Neural cell (in vitro differentiated cells): Measurements from ENCODE around the gene USP9X. TPM values are rescaled to one million over a fixed set of nuclear protein-coding genes. Genes with fewer than 3 reads are reported as not detected.

Source experiments
- H2AFZ ChIP-seq: fragments of 200-600, 300-800 bp; sonication (generic), shearing (Covaris generic); 2 replicates; pipeline ENCODE4 v1.6.0; 2014; ENCODE audit warnings: low read depth, mild to moderate bottlenecking, antibody characterized with exemption, low read length, moderate library complexity
- H3F3A ChIP-seq: fragments of 200-600 bp; shearing (Covaris generic); 2 replicates; pipeline ENCODE4 v1.6.1; 2016; ENCODE audit warnings: mild to moderate bottlenecking, moderate library complexity, mixed read lengths, antibody characterized with exemption, low read length; ENCODE audit not compliant: insufficient read depth, poor library complexity, severe bottlenecking
- H3K27ac ChIP-seq: fragments of 200-600, 300-800 bp; sonication (generic), shearing (Covaris generic); 2 replicates; pipeline ENCODE4 v1.5.1; 2014; ENCODE audit warnings: mild to moderate bottlenecking, low read length, moderate library complexity
- H3K27me3 ChIP-seq: fragments of 300-800, 200-600 bp; sonication (generic), shearing (Covaris generic); 2 replicates; pipeline ENCODE4 v1.6.0; 2014; ENCODE audit warnings: mild to moderate bottlenecking, low read depth, low read length, moderate library complexity; ENCODE audit not compliant: insufficient read depth
- H3K36me3 ChIP-seq: fragments of 300-800, 200-600 bp; sonication (generic), shearing (Covaris generic); 2 replicates; pipeline ENCODE4 v1.5.1; 2014; ENCODE audit warnings: mild to moderate bottlenecking, antibody characterized with exemption, low read length, moderate library complexity; ENCODE audit not compliant: insufficient read depth
- H3K4me2 ChIP-seq: fragments of 300-800, 200-600 bp; sonication (generic), shearing (Covaris generic); 2 replicates; pipeline ENCODE4 v1.6.0; 2014; ENCODE audit warnings: mild to moderate bottlenecking, low read length
- H3K4me3 ChIP-seq: fragments of 300-800, 200-600 bp; sonication (generic), shearing (Covaris generic); 2 replicates; pipeline ENCODE4 v1.5.1; 2014; ENCODE audit warnings: mild to moderate bottlenecking, low read length, moderate library complexity
- H3K79me2 ChIP-seq: fragments of 200-600 bp; shearing (Covaris generic); replicated peaks from 2 replicates; pipeline ENCODE4 v1.6.0; 2014; ENCODE audit warnings: mild to moderate bottlenecking, low read length, moderate library complexity; ENCODE audit not compliant: insufficient read depth
- H3K9ac ChIP-seq: fragments of 300-800, 200-600 bp; sonication (generic), shearing (Covaris generic); 2 replicates; pipeline ENCODE4 v1.6.1; 2016; ENCODE audit warnings: mild to moderate bottlenecking, low read length, mixed read lengths
- H3K9me2 ChIP-seq: fragments of 200-600 bp; shearing (Covaris generic); 2 replicates; pipeline ENCODE4 v1.6.1; 2016; ENCODE audit warnings: mild to moderate bottlenecking, low read length, mixed read lengths; ENCODE audit not compliant: insufficient read depth
- H3K9me3 ChIP-seq: fragments of 200-600, 300-800 bp; sonication (generic), shearing (Covaris generic); 2 replicates; pipeline ENCODE4 v1.6.1; 2016; ENCODE audit warnings: mild to moderate bottlenecking, mixed run types, low read length, moderate library complexity, mixed read lengths
- H4K20me1 ChIP-seq: fragments of 200-600 bp; shearing (Covaris generic); 2 replicates; pipeline ENCODE4 v1.6.1; 2016; ENCODE audit warnings: mild to moderate bottlenecking, mixed run types; ENCODE audit not compliant: insufficient read depth
- EP300 ChIP-seq: fragments of 450-650 bp; conservative IDR thresholded peaks from 2 replicates; pipeline ENCODE4 v1.6.1; 2014; ENCODE audit warnings: antibody characterized with exemption, mild to moderate bottlenecking, moderate library complexity; ENCODE audit not compliant: poor library complexity, severe bottlenecking
- EZH2 ChIP-seq: fragments of 200-600, 300-800 bp; shearing (Covaris generic), sonication (generic); IDR thresholded peaks from 2 replicates; pipeline ENCODE4 v1.6.1; 2014; ENCODE audit warnings: antibody characterized with exemption, low read length, borderline replicate concordance, mild to moderate bottlenecking; ENCODE audit not compliant: insufficient read depth, poor library complexity, severe bottlenecking
- MXI1 ChIP-seq: fragments of 450-650 bp; conservative IDR thresholded peaks from 2 replicates; pipeline ENCODE4 v1.6.1; 2014; ENCODE audit warnings: antibody characterized with exemption, mild to moderate bottlenecking; ENCODE audit not compliant: poor library complexity, severe bottlenecking
- POLR2AphosphoS5 ChIP-seq: IDR thresholded peaks from 2 replicates; pipeline ENCODE4 v1.6.1; 2012
- RAD21 ChIP-seq: fragments of 450-650 bp; conservative IDR thresholded peaks from 2 replicates; pipeline ENCODE4 v1.6.1; 2014; ENCODE audit warnings: antibody characterized with exemption, mild to moderate bottlenecking, moderate library complexity
- SMC3 ChIP-seq: fragments of 450-650 bp; conservative IDR thresholded peaks from 2 replicates; pipeline ENCODE4 v1.6.1; 2014; ENCODE audit warnings: antibody characterized with exemption, mild to moderate bottlenecking, moderate library complexity; ENCODE audit not compliant: poor library complexity
- TAF1 ChIP-seq: IDR thresholded peaks from 2 replicates; pipeline ENCODE4 v1.6.1; 2012; ENCODE audit warnings: low read depth
- polyA plus RNA-seq: library from polyadenylated mRNA; depleted of rRNA; stranded (reverse); fragments of >200 nt; gene quantifications from 2 replicates; pipeline ENCODE4 v1.2.3, GENCODE V29; 2014
- TF ChIP-seq, protein P1 (sequence below): fragments of 450-650 bp; IDR thresholded peaks from 2 replicates; pipeline ENCODE4 v1.5.1; 2014; ENCODE audit warnings: antibody characterized with exemption, mild to moderate bottlenecking, moderate library complexity; ENCODE audit not compliant: poor library complexity, severe bottlenecking

USP9X gene
- polyA plus RNA-seq, 1 donor from 2014 or later: 36.1 TPM

DNA sequence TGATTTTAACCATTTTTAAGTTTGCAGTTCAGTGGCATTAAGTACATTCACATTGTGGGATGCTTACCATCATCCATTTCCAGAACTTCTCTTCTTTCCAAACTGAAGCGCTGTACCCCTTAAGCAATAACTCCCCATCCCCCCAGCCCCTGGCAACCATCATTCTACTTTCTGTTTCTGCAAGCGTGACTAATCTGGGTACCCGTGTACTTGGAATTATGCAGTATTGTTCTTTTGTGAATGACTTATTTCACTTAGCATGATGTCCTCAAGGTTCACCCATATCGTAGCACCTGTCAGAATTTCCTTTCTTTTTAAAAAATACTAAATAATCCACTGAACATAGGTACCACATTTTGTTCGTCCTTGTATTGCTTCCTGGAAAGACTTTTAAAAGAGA is 32.9 kb downstream of the USP9X start:
- Histone ChIP-seq H4K20me1 (no peaks in the 10 kb centered on the region), H3K9me3 (no peaks in the 10 kb centered on the region), H3K9ac (no peak overlapping the region), H3F3A (no peaks in the 10 kb centered on the region), H3K4me2 (no peak overlapping the region), H3K27ac (no peak overlapping the region), H3K79me2 (peaks cover 43% of the 10 kb centered on the region), H3K4me3 (no peak overlapping the region), H3K27me3 (no peaks in the 10 kb centered on the region), H3K36me3 (no peaks in the 10 kb centered on the region), H2AFZ (no peak overlapping the region), H3K9me2 (no peaks in the 10 kb centered on the region)
- no peak for TF ChIP-seq RAD21
- TF ChIP-seq POLR2AphosphoS5: no peak
- no peak for TF ChIP-seq EZH2
- TF ChIP-seq EP300: no peak
- no peak for TF ChIP-seq MXI1
- no peak for TF ChIP-seq TAF1
- no peak for TF ChIP-seq SMC3
- TF ChIP-seq, protein P1, sequence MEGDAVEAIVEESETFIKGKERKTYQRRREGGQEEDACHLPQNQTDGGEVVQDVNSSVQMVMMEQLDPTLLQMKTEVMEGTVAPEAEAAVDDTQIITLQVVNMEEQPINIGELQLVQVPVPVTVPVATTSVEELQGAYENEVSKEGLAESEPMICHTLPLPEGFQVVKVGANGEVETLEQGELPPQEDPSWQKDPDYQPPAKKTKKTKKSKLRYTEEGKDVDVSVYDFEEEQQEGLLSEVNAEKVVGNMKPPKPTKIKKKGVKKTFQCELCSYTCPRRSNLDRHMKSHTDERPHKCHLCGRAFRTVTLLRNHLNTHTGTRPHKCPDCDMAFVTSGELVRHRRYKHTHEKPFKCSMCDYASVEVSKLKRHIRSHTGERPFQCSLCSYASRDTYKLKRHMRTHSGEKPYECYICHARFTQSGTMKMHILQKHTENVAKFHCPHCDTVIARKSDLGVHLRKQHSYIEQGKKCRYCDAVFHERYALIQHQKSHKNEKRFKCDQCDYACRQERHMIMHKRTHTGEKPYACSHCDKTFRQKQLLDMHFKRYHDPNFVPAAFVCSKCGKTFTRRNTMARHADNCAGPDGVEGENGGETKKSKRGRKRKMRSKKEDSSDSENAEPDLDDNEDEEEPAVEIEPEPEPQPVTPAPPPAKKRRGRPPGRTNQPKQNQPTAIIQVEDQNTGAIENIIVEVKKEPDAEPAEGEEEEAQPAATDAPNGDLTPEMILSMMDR: no peak

DNA sequence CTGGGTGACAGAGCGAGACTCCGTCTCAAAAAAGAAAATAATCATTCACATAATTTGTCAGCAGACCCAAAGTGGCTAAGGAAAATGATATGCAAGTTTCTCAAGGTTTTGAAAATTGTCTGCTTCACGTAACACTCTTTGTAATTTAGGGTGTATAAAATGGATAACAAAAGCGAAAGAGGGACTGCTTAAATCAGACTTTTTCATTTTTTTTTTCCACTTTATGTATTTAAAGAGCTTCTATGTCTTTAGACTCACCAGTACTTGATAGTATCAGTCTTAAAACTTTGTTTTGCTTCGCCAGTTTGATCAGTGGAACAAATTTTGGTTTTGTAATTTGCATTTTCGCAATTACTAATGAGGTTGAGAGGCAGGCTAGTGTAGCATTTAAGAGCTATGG is 34.6 kb downstream of the USP9X start:
- H2AFZ ChIP-seq: no peak overlapping the region
- H3K36me3 ChIP-seq: no peaks in the 10 kb centered on the region
- H3K9ac ChIP-seq: no peak overlapping the region
- no peaks in the 10 kb centered on the region for H4K20me1 ChIP-seq
- H3K79me2 ChIP-seq: peaks cover 46% of the 10 kb centered on the region
- no peak overlapping the region for H3K4me2 ChIP-seq
- H3F3A ChIP-seq: no peaks in the 10 kb centered on the region
- H3K9me3 ChIP-seq: no peaks in the 10 kb centered on the region
- H3K27me3 ChIP-seq: no peaks in the 10 kb centered on the region
- no peak overlapping the region for H3K4me3 ChIP-seq
- no peaks in the 10 kb centered on the region for H3K9me2 ChIP-seq
- TF ChIP-seq MXI1 (no peak), TAF1 (no peak), RAD21 (no peak), EZH2 (no peak)
- TF ChIP-seq, protein P1: no peak
- no peak overlapping the region for H3K27ac ChIP-seq

DNA sequence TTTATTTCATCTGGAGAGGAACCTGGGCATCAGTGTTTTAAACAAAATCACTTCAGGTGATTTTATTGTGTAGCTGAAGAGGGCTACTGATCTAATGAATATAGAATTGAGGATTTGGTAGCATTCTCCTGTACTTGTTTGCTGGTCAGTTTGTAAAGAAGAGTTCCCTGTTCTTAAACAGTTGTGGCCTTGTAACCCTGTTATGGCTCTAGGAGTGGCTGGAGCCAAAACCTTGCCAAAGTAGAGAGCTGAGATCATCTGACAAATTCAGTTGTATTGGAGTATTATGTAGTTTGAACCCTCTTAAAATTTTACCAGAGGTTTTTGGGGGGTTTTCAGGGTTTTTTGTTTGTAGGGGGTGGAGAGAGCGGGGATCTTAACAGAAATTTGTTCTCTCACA is 36.5 kb downstream of the USP9X start:
- Histone ChIP-seq H3F3A (no peaks in the 10 kb centered on the region), H4K20me1 (no peaks in the 10 kb centered on the region), H3K9ac (no peak overlapping the region), H3K9me2 (no peaks in the 10 kb centered on the region), H3K9me3 (no peaks in the 10 kb centered on the region), H3K79me2 (peaks cover 32% of the 10 kb centered on the region), H3K27me3 (no peaks in the 10 kb centered on the region), H3K27ac (no peak overlapping the region), H3K4me2 (no peak overlapping the region), H3K4me3 (no peak overlapping the region), H3K36me3 (no peaks in the 10 kb centered on the region), H2AFZ (no peak overlapping the region)
- TF ChIP-seq MXI1: no peak
- no peak for TF ChIP-seq TAF1
- TF ChIP-seq EZH2: no peak
